OCI-LY3 (cell line): ENCODE data around the gene ARR3.

ENCODE experiments used
- CTCF ChIP-seq: fragments of 200-600, 300-600 bp; sonication (generic); IDR thresholded peaks from 2 replicates; pipeline ENCODE4 v1.5.1; 2014; ENCODE audit warnings: antibody characterized with exemption, low read length, low read depth
- EZH2phosphoT487 ChIP-seq: fragments of 200-600 bp; shearing (Covaris generic); IDR thresholded peaks from 2 replicates; pipeline ENCODE4 v1.6.1; 2018; ENCODE audit warnings: antibody characterized with exemption, mixed run types, low read depth

DNA sequence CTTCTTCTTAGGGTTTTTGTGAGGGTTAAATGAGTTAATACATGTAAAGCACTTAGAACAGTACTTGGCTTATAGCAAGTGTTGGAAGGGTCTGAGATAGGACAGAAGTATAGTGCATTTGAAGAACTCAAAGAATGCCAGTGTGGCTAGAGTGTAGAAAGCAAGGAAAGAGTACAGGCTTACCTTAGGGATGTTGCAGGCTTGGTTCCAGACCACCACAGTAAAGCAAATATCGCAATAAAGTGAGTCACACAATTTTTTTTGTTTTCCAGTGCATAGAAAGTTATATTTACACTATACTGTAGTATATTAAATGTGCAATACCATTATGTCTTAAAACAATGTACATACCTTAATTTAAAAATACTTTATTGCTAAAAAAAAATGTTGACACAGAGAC is 63.0 kb downstream of the ARR3 start:
- TF ChIP-seq CTCF (no peak), EZH2phosphoT487 (no peak)
